GM12892 (cell line): ENCODE data around the gene UNC45A.

Source experiments
- POLR2A ChIP-seq: IDR thresholded peaks from 2 replicates; pipeline ENCODE4 v1.6.1; 2011; ENCODE audit warnings: low read depth, low read length, control low read depth
- POLR2AphosphoS5 ChIP-seq: IDR thresholded peaks from 2 replicates; pipeline ENCODE4 v1.6.1; 2011; ENCODE audit warnings: low read depth, low read length, control low read depth
- TAF1 ChIP-seq: IDR thresholded peaks from 2 replicates; pipeline ENCODE4 v1.6.1; 2011; ENCODE audit warnings: low read depth, mild to moderate bottlenecking, control low read depth, low read length, borderline replicate concordance

- TF ChIP-seq POLR2A (no peak), TAF1 (no peak), POLR2AphosphoS5 (no peak)
Measured at GRCh38 chr15:90989040-90989768, 54.1 kb downstream of the UNC45A start.
